Liver (tissue), 9 donors: Measurements from ENCODE around the gene HSD11B1L. TPM values are rescaled to one million over a fixed set of nuclear protein-coding genes. Genes with fewer than 3 reads are reported as not detected.

ENCODE experiments used
- DNase-seq: peaks from one replicate; pipeline ENCODE4 v3.0.0-alpha.2; 2017; ENCODE audit warnings: low spot score
- H3K27ac ChIP-seq, 2 donors: one replicate each; pipeline ENCODE4 v1.7.0; 2013; ENCODE audit warnings: inconsistent platforms in 2 of 2, low read length in 2 of 2, control low read depth in 1 of 2, low read depth in 1 of 2, mild to moderate bottlenecking in 1 of 2
- H3K27me3 ChIP-seq, 4 donors: one replicate each; pipeline versions ENCODE4 v1.6.1 to v1.7.0; 2013; ENCODE audit warnings: low read length in 3 of 4, inconsistent platforms in 1 of 4, mild to moderate bottlenecking in 1 of 4, moderate library complexity in 1 of 4; ENCODE audit not compliant: control insufficient read depth in 4 of 4, insufficient read depth in 4 of 4
- H3K36me3 ChIP-seq, 4 donors: one replicate each; pipeline versions ENCODE4 v1.6.1 to v1.7.0; 2013; ENCODE audit warnings: low read length in 3 of 4, mild to moderate bottlenecking in 3 of 4, low read depth in 1 of 4, moderate library complexity in 1 of 4; ENCODE audit not compliant: control insufficient read depth in 4 of 4, insufficient read depth in 3 of 4
- H3K4me1 ChIP-seq, 4 donors: one replicate each; pipeline versions ENCODE4 v1.6.1 to v1.7.0; 2013; ENCODE audit warnings: low read length in 3 of 4, mild to moderate bottlenecking in 3 of 4, moderate library complexity in 1 of 4; ENCODE audit not compliant: control insufficient read depth in 4 of 4, insufficient read depth in 4 of 4
- H3K4me3 ChIP-seq, 3 donors: one replicate each; pipeline versions ENCODE4 v1.6.1 to v1.7.0; 2013; ENCODE audit warnings: low read length in 3 of 3, control low read depth in 1 of 3, low read depth in 1 of 3, mild to moderate bottlenecking in 1 of 3
- H3K9ac ChIP-seq, 2 donors: one replicate each; pipeline ENCODE4 v1.7.0; 2013; ENCODE audit warnings: low read length in 2 of 2, mild to moderate bottlenecking in 2 of 2, moderate library complexity in 2 of 2, control low read depth in 1 of 2, low read depth in 1 of 2
- H3K9me3 ChIP-seq, 4 donors: one replicate each; pipeline versions ENCODE4 v1.6.1 to v1.7.0; 2013; ENCODE audit warnings: low read length in 3 of 4; ENCODE audit not compliant: control insufficient read depth in 4 of 4
- ATF3 ChIP-seq: IDR thresholded peaks from 2 replicates; pipeline ENCODE4 v1.6.1; 2016; ENCODE audit warnings: antibody characterized with exemption
- CTCF ChIP-seq: fragments of 150-350 bp; IDR thresholded peaks from 2 replicates; pipeline ENCODE4 v1.5.1; 2017; ENCODE audit warnings: improper control_type of control experiment, low read depth, low read length; ENCODE audit not compliant: missing input control
- EGR1 ChIP-seq, 2 donors: IDR thresholded peaks; 2 replicates each; pipeline ENCODE4 v1.6.1; 2016 to 2018; ENCODE audit warnings: antibody characterized with exemption in 2 of 2, low read depth in 2 of 2
- FOXA1 ChIP-seq: IDR thresholded peaks from 2 replicates; pipeline ENCODE4 v1.6.1; 2016; ENCODE audit warnings: antibody characterized with exemption
- FOXA2 ChIP-seq: IDR thresholded peaks from 2 replicates; pipeline ENCODE4 v1.6.1; 2016; ENCODE audit warnings: antibody characterized with exemption
- GABPA ChIP-seq, 2 donors: IDR thresholded peaks in 1 of 2; conservative IDR thresholded peaks in 1 of 2; 2 replicates each; pipeline ENCODE4 v1.6.1; 2016; ENCODE audit warnings: antibody characterized with exemption in 2 of 2, mild to moderate bottlenecking in 1 of 2, moderate library complexity in 1 of 2
- HNF4A ChIP-seq, 2 donors: conservative IDR thresholded peaks; 2 replicates each; pipeline ENCODE4 v1.6.1; 2016; ENCODE audit warnings: antibody characterized with exemption in 2 of 2, mild to moderate bottlenecking in 2 of 2
- HNF4G ChIP-seq: IDR thresholded peaks from 2 replicates; pipeline ENCODE4 v1.6.1; 2016; ENCODE audit warnings: antibody characterized with exemption
- JUND ChIP-seq, 2 donors: IDR thresholded peaks; 2 replicates each; pipeline ENCODE4 v1.6.1; 2016; ENCODE audit warnings: antibody characterized with exemption in 2 of 2
- MAX ChIP-seq: IDR thresholded peaks from 2 replicates; pipeline ENCODE4 v1.6.1; 2016; ENCODE audit warnings: antibody characterized with exemption
- NR2F2 ChIP-seq: IDR thresholded peaks from 2 replicates; pipeline ENCODE4 v1.6.1; 2016; ENCODE audit warnings: antibody characterized with exemption
- RAD21 ChIP-seq, 2 donors: IDR thresholded peaks; 2 replicates each; pipeline ENCODE4 v1.6.1; 2016; ENCODE audit warnings: antibody characterized with exemption in 2 of 2, mild to moderate bottlenecking in 2 of 2
- REST ChIP-seq: IDR thresholded peaks from 2 replicates; pipeline ENCODE4 v1.6.1; 2016; ENCODE audit warnings: antibody characterized with exemption, mild to moderate bottlenecking
- SP1 ChIP-seq: IDR thresholded peaks from 2 replicates; pipeline ENCODE4 v1.6.1; 2018; ENCODE audit warnings: antibody characterized with exemption, mild to moderate bottlenecking
- YY1 ChIP-seq: IDR thresholded peaks from 2 replicates; pipeline ENCODE4 v1.6.1; 2016; ENCODE audit warnings: antibody characterized with exemption, mild to moderate bottlenecking
- WGBS: extraction: QIAGEN DNeasy Blood & Tissue Kit; methylation state at CpG from one replicate; pipeline ENCODE4 v1.1.7; 2013; 5-methylcytosine and 5-hydroxymethylcytosine counted together
- polyA plus RNA-seq, 2 donors: library from polyadenylated mRNA; stranded (reverse) in 1 of 2; unstranded in 1 of 2; fragments of 200-250 nt in 1 of 2; fragments of >200 nt in 1 of 2; fragmentation: Nextera tagmentation in 1 of 2; extraction: Ambion mirVana in 1 of 2; gene quantifications; one replicate each; pipeline versions ENCODE4 v1.2.1 to v1.2.3, GENCODE V29; 2013 to 2015
- total RNA-seq, 2 donors: library from RNA; depleted of rRNA; stranded (reverse); fragments of >200 nt; gene quantifications; one replicate each; pipeline ENCODE4 v1.2.3, GENCODE V29; 2014
- donor health status: healthy.
- donor health status: healthy.
- donor health status: healthy.
- donor health status: healthy.
- donor health status: healthy.

Gene HSD11B1L
- total and polyA plus RNA-seq, 4 donors, result 1.3 to 2.5 (median 1.9) TPM

DNA sequence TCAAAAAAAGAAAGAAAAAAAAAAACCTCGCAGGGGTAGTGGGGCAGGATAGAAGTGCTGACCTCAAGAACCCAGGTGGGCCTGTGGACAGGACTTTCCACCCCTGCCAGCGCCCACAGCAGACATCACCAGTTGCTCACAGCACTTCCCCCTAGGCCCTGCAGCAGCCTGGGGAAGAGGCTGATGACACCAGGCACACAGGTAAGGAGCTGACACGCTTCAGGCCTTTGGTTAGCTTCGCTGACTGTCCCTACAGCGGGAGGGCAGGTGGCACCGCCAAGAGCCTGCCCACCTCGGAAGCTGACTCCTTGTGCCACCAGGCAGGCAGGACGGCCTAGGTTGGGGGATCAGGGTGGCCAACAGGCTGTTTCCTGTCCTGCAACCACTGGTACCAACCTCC is 30.2 kb downstream of the HSD11B1L start:
- Histone ChIP-seq H3K27ac (no peak overlapping the region), H3K9ac (no peak overlapping the region), H3K4me1 (peaks cover 0 to 6% (median 5%) of the 10 kb centered on the region in 4 donors), H3K9me3 (no peaks in the 10 kb centered on the region), H3K4me3 (no peak overlapping the region), H3K27me3 (no peaks in the 10 kb centered on the region), H3K36me3 (peaks cover 28 to 60% (median 38%) of the 10 kb centered on the region in 4 donors)
- no peak for DNase-seq
- WGBS, result 97% methylated on average over 8 of the region's 8 CpGs
- TF ChIP-seq MAX (no peak), EGR1 (IDR thresholded peaks at IDR 0.05; ENCODE audit: low read depth in 2 of 2) (no peak), FOXA1 (no peak), GABPA (IDR thresholded peaks at IDR 0.05 in 1 of 2, conservative IDR thresholded peaks at IDR 0.05 in 1 of 2) (no peak)

DNA sequence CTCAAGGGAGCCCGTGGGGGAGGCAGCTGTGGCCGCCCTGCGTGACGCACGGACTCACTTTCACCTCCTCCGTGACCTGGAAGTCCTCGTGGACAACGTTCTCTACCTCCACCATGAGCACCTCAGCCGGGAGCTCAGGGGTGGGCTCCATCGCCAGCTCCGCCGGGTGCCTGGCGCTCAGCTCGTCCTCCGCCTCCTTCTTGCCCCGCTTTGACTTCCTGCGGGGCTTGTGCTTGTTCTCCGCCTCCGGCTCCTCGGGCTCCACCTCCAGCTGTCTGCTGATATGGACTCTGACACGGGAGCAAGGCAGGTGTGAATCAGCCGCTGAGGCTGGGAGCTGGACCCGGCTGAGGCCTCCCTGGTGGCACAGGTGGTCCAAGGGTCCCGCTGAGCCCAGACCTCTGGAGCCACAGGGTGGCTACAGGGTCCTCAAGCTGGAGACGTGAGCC is 30.9 kb downstream of the HSD11B1L start:
- Histone ChIP-seq H3K27me3 (no peaks in the 10 kb centered on the region), H3K27ac (no peak overlapping the region), H3K9me3 (no peaks in the 10 kb centered on the region), H3K4me1 (peaks cover 0 to 6% (median 5%) of the 10 kb centered on the region in 4 donors), H3K4me3 (no peak overlapping the region), H3K9ac (no peak overlapping the region), H3K36me3 (peaks cover 23 to 54% (median 36%) of the 10 kb centered on the region in 4 donors)
- 94% methylated on average over 25 of the region's 25 CpGs for WGBS
- no peak for DNase-seq
- TF ChIP-seq SP1 (no peak), GABPA (IDR thresholded peaks at IDR 0.05 in 1 of 2, conservative IDR thresholded peaks at IDR 0.05 in 1 of 2) (no peak), HNF4G (no peak), FOXA1 (no peak), NR2F2 (no peak), CTCF (no peak), JUND (IDR thresholded peaks at IDR 0.05) (no peak), FOXA2 (no peak), YY1 (no peak), EGR1 (IDR thresholded peaks at IDR 0.05; ENCODE audit: low read depth in 2 of 2) (no peak), HNF4A (conservative IDR thresholded peaks at IDR 0.05) (no peak), REST (no peak), ATF3 (no peak), RAD21 (IDR thresholded peaks at IDR 0.05) (no peak)
